Measurements from ENCODE around the gene PRAMEF18.
"Not testable (repeated sequence)": the region's sequence is repeated elsewhere in the genome, so short reads cannot be mapped to it uniquely, and the experiment has no call there.

PRAMEF18 gene, protein sequence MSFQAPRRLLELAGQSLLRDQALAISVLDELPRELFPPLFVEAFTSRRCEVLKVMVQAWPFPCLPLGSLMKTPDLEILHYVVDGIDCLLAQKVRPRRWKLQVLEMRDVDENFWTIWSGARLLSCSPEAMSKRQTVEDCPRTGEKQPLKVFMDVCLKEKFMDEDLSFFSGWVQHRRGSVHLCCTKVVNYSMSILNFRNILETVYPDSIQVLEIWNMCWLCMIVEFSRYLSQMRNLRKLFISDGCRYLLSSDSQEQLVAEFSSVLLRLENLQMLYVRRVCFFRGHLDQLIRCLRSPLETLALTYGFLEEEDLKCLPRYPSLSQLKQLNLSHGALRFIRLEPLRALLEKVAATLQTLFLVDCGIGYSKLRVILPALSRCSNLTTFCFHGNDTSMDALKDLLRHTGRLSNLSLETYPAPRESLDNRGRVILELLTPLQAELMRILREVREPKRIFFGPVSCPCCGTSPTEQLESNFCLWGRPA

DNA sequence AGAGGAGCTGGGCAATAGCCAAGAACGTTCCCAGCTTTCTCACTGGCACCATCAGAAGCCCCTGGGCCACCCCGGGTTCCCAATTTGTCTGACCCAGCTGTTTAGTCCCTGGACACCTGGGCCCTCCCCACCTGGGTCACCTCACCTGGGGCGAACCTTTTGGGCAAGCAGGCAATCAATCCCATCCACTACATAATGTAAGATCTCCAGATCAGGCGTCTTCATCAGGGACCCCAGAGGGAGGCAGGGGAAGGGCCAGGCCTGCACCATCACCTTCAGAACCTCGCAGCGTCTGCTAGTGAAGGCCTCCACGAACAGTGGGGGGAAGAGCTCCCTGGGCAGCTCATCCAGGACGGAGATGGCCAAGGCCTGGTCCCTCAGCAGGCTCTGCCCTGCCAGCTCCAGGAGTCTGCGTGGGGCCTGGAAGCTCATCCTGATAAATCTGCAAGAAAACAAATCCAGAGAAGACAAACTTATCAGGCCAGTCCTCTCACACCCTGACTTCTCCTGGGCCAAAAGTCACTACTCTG, at the start of gene PRAMEF18:
PRAMEF18 (minus strand) TSS at position 480 of the 530 bp plus-strand sequence; CDS start at position 432, 48 bp downstream.
- not testable (repeated sequence) for DNase-seq (ENCODE audit: low spot score)

DNA sequence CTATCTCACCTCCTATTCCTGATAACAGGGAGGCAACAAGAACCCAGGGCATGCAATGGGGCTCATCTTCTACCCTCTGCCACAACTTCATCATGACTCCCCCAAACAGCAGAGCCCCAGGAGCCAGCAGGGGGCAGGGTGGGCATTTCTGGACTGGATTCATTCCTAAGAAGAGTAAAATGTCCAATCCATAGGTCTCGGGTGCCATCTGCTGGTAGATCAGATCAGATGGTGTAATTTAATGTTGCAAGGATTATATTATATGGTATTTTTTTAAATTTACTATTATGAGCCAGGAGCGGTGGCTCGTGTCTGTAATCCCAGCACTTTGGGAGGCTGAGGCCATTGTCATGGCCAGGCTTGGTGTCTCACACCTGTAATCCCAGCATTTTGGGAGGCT, 39.2 kb upstream of the PRAMEF18 start:
- not testable (repeated sequence) for DNase-seq (ENCODE audit: low spot score)

DNA sequence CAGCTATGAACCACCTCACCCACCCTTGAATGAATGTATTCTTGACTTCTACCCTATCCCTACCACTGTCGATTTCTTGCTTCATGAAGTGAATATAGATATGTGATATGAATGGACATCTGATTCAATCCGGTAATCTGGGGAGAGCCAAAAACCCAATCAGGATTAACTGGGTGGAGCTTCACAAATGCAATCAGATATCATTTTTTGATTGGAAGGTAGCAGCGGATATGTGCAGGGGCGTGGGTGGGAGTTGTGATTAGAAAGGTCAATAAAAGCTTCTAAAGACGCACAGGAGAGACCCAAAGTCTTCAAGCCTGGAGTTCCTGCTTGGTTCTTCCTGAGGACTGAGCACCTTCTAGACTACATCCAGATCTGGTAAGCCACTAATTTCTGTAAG, 27.9 kb upstream of the PRAMEF18 start, which contains the start of gene PRAMEF5:
PRAMEF5 (plus strand) TSS at position 301 of the 400 bp plus-strand sequence. CDS start 5,071 bp downstream, outside the sequence.
- DNase-seq (ENCODE audit: low spot score): not testable (repeated sequence)

DNA sequence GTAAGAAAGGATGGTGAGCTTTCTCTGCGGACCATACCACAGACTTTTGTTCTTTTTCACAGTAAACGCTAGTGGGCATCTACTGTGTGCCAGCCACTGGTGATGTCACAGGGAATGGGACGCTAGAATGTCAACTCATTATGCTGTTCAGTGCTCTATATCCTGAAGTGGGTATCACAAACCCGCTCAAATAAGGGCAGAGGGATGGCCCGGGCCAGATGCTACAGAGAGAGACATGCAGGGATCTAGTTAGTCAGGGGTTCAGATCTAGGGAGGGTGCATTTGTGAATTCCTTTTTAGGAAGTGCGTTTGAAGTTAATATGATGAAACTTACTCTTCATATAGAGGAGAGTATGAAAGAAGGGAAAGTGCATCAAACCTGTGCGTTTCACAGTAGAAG, 21.2 kb upstream of the PRAMEF18 start:
- DNase-seq (ENCODE audit: low spot score): not testable (repeated sequence)

DNA sequence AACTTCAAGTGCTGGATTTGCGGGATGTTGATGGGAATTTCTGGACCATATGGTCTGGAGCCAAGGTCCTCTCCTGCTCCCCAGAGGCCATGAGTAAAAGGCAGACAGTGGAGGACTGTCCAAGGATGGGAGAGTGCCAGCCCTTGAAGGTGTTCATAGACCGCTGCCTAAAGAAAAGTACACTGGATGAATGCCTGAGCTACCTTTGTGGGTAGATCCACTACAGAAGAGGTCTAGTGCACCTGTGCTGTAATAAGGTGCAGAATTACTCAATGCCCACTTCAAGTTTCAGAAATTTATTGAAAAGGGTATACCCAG, 20.6 kb upstream of the PRAMEF18 start:
- DNase-seq (ENCODE audit: low spot score): not testable (repeated sequence)

DNA sequence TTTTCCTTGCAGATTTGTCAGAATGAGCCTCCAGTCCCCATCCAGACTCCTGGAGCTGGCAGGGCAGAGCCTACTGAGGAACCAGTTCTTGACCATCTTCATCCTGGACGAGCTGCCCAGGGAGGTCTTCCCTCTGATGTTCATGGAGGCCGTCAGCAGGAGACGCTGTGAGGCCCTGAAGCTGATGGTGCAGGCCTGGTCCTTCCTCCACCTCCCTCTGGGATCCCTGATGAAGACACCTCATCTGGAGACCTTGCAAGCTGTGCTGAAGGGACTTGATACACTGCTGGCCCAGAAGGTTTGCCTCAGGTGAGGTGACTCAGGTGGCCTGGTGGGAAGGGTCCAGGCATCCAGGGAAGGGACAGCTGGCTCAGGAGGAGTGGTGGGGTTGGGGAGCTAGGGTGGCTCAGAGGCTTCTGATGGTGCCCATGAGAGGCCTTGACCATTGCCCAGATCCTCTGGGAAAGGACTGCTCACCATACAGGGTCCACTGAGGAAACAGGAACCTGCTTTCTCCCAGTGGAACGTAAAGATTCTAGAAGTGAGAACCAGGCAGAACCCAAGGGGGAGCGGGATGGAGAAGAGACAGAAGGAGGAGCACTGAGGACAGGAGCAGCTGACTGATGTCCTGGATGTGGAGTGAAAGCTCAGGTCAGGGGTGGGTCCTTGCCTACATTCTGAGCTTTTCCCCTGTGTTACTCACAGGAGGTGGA, 20.0 kb upstream of the PRAMEF18 start:
- not testable (repeated sequence) for DNase-seq (ENCODE audit: low spot score)

DNA sequence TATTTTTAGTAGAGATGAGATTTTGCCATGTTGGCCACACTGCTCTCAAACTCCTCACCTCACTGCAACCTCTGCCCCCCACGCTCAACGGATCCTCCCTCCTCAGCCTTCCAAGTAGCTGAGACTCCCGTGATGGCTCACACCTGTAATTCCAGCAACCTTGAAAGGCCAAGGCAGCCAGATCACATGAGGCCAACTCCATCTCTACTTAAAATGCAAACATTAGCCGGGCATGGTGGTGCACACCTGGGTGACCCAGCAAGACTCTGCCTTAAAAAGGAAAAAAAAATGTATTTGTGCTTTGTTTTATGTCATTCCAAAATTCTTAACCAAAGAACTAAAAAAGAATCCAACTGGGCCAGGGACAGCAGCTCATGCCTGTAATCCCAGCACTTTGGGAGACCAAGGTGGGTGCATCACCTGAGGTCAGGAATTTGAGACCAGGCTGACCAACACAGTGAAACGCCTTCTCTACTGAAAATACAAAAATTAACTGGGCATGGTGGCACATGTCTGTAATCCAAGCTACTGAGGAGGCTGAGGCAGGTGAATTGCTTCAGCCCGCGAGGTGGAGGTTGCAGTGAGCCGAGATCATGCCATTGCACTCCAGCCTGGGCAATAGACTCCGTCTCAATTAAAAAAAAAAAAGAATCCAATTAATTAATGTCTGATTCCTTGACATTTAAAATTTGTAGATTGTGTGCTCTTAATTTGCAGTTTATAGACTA, 17.7 kb upstream of the PRAMEF18 start:
- DNase-seq (ENCODE audit: low spot score): not testable (repeated sequence)

DNA sequence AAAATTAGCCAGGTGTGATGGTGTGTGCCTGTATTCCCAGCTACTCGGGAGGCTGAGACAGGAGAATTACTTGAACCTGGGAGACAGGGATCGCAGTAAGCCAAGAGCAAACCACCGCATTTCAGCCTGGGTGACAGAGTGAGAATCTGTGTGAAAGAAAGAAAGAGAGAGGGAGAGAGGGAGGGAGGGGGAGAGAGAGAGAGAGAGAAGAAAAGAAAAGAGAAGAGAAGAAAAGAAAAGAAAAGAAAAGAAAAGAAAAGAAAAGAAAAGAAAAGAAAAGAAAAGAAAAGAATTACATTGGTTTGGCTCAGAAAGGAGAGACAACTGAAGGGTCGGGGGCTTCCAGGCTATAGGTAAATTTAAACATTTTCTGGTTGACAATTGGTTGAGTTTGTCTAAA, 13.7 kb upstream of the PRAMEF18 start:
- DNase-seq (ENCODE audit: low spot score): not testable (repeated sequence)

DNA sequence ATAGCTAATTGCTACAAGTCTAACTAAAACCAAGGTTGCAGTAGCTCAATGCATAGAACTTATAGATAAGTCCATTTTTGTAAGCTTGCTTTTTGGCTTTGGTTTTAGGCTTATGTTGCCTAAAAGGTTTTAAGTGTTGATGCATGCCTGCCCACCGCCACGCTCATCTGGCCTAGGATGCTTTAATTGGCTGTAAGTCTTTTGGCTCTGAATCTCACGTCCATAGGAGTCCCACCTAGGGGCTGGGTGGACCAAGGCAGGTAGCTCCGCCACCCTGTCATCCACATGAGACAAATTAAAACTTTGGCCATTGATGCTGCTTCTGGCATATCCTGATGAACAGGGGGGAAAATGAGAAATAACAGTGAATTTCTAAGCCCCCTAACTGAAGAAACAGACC, 11.6 kb upstream of the PRAMEF18 start:
- not testable (repeated sequence) for DNase-seq (ENCODE audit: low spot score)

DNA sequence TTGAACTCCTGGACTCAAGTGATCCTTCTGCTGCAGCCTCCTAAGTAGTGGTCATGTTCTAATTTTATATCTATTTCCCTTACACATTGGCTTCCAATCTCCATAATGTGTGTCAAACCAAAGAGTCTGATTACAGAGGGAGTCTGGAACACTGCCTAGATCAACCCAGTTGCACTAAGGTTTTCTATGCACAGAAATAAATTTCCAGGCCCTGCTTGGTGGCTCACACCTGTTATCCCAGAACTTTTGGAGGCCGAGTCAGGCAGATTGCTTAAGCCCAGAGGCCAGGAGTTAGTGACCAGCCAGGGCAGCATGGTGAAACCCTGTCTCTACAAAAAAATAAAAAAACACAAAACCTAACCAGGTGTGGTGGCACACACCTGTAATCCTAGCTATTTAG, 8.1 kb upstream of the PRAMEF18 start:
- DNase-seq (ENCODE audit: low spot score): not testable (repeated sequence)

DNA sequence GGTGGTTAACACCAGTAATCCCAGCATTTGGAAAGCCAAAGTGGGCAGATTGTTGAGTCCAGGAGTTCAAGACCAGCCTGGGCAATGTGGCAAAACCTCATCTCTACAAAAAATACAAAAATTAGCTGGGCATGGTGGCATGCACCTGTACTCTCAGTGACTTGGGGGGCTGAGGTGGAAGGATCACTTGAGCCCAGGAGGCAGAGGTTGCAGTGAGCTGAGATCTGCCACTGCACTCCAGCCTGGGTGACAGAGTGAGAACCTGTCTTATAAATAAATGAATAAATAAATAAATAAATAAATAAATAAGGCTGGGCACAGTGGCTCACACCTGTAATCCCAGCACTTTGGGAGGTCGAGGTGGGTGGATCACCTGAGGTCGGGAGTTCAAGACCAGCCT, 6.1 kb upstream of the PRAMEF18 start:
- not testable (repeated sequence) for DNase-seq (ENCODE audit: low spot score)

DNA sequence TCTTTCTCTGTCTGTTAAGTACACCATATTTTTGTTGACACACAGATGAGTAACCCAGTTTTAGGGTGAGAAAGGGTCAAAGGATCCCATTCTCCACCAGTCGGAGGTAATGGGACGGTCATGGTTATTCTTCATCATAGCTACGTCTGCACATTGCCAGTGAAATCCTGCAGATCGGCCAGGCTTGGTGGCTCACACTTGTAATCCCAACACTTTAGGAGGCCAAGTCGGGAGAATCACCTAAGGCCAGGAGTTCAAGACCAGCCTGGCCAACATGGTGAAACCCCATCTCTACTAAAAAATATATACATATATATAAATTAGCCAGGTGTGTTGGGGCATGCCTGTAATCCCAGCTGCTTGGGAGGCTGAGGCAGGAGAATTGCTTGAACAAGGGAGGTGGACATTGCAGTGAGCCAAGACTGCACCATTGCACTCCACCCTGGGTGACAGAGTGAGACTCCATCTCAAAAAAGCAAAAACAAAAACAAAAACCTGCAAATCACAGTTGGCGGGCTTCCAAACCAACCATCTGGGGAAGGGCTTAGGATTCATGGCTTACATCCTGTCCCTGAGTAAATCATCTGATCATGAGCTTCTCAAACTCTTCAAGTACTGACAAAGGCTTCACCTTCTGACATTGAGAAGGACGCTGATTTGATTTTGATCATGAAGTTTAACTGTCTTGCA, 5.3 kb upstream of the PRAMEF18 start:
- not testable (repeated sequence) for DNase-seq (ENCODE audit: low spot score)

DNA sequence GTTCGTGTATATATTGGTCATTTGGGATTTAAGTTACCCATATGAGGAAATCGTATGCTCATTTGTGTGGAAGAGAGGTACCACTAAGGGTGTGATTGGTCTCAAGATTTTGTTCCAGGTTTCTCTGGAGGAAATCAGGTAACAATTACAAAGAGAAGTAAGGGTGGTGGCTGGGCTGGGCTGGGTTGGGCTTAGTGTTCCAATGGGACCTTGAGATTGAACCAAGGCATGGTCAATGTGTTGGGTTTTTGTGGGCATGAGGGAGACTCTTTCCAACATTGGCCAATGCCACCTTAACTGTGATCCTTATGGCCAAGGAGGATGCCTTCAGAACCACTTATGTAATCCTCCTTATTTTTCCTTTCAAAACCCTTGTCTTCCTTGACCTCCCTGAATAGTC, 4.6 kb upstream of the PRAMEF18 start:
- not testable (repeated sequence) for DNase-seq (ENCODE audit: low spot score)

DNA sequence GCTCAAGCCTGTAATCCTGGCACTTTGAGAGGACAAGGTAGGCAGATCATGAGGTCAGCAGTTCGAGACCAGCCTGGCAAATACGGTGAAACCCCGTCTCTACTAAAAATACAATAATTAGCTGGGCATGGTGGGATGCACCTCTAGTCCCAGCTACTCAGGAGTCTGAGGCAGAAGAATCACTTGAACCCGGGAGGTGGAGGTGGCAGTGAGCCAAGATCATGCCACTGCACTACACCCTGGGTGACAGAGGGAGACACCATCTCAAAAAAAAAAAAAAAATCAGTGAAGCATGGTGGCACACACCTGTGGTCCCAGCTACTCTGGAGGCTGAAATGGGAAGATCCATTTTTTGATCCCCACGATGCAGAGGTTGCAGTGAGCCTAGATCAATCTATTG, 4.1 kb upstream of the PRAMEF18 start:
- not testable (repeated sequence) for DNase-seq (ENCODE audit: low spot score)

DNA sequence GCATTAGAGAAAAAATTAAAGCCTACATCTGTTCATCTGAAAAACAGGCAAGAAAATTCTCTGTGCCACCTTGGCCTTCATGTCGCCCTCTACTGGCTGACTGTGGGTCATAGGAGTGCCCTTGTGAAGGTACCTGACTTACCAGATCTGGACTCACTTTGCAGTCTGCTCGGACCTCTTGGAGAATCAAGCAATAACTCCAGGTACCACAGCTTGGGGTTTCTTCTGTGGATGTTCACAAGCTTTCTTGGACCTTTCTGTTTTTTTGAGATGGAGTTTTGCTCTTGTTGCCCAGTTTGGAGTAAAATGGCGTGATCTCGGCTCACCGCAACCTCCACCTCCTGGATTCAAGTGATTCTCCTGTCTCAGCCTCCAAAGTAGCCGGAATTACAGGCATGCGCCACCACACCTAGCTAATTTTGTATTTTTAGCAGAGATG, 2.4 kb upstream of the PRAMEF18 start:
- no peak for DNase-seq (ENCODE audit: low spot score)

DNA sequence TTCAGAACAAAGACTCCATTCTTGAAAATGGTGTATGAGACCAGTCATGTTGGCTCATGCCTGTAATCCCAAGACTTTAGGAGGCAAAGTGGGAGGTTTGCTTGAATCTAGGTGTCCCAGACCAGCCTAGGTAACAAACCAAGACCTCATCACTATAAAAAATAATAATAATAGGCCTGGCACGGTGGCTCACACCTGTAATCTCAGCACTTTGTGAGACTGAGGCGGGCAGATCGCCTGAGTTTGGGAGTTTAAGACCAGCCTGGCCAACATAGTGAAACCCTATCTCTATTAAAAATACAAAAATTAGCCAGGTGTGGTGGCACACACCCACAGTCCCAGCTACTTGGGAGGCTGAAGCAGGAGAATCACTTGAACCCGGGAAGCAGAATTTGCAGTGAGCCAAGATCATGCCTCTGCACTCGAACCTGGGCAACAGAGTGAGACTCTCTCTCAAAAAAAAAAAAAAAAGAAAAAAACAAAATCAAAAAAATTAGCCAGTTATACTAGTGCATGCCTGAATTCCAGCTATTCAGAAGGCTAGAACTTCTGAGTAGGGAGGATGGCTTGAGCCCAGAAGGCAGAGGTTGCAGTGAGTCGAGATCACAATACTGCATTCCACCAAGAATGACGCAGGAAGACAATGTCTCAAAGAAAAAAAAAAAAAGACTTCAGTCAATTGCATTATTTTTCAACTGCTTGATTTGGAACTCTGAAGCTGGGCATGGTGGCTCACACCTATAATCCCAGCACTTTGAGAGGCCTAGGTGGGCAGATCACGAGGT, 1.5 kb upstream of the PRAMEF18 start:
- not testable (repeated sequence) for DNase-seq (ENCODE audit: low spot score)

DNA sequence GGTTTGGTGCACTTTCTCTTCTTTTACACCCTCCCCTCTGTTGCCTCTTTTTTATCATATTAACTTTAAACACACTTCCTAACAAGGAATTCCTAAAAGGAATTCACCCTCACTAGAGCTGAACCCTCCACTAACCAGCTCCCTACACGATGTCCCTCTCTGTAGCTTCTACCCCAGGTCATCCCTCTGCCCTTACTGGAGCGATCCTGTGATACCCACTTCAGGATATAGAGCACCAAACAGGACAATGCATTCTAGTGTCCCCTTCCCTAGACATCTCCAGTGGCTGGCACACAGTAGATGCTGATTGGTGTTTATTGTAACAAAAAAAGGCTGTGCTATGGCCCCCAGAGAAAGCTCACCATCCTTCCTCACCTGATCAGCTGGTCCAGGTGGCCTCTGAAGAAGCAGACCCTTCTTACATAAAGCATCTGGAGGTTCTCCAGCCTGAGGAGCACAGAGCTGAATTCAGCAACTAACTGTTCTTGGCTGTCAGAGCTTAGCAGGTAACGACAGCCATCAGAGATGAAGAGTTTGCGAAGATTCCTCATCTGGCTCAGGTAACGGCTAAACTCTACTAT, 1.4 kb downstream of the PRAMEF18 start:
- DNase-seq (ENCODE audit: low spot score): no peak

DNA sequence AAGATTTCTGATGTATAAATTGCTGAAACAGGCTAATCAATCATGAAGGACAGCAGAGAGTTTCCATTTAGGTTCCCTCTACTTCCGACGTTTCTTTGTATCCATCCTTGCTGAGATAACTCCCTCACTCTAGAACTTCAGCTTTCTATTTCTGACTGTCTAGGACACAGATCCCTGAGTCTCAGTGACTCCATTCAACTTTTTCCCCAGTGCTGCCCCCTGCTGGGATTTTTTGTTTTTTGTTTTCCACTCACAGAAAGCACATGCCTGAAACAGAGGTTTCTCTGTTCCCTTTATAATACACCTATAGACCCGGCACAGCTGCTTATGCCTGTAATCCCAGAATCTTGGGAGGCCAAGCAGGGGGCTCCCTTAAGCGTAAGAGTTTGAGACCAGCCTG, 3.2 kb downstream of the PRAMEF18 start:
- not testable (repeated sequence) for DNase-seq (ENCODE audit: low spot score)

DNA sequence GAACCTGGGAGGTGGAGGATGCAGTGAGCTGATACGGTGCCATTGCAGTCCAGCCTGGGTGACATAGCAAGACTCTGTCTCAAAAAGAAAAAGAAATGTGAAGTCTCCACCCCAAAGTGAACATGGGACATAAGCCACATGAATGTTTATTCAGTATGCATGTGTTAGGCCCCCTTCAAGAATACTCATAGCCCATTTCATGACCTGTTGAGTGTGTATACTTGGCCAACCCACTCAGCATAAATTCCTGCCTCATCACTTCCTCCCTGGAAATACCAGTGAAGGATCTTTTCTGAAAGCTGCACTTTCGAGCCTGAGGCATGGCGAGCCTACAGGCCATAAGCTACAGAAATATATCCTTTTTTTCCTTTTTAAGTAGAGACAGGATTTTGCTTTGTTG, 6.8 kb downstream of the PRAMEF18 start:
- not testable (repeated sequence) for DNase-seq (ENCODE audit: low spot score)

DNA sequence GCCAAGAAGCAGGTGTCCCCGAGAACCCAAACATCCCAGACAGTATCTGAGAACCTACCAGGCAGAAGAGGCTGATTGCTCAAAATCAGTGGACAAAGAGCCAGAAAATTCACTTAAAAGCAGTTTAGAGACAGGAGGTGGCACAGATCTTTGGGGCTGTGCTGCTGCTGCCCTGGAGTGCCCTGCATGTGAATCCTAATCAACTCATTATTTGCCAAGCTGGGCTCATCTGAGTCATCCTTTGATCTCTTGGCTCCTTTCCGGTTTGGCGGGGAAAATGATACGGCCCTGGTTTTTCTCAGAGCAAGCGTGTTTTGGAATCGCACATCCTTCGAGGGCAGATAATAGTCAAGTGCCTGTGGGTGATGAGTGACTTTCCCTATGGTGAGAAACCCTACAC, 9.3 kb downstream of the PRAMEF18 start:
- DNase-seq (ENCODE audit: low spot score): not testable (repeated sequence)

Data from COLO829 (cell line).